A549 (cell line): ENCODE results near the gene ZYG11B. TPM values are rescaled to one million over a fixed set of nuclear protein-coding genes. Genes with fewer than 3 reads are reported as not detected.
A peak's percentile ranks its signal among the peaks of the same experiment; 100 is the strongest.
"Not testable (repeated sequence)": the region's sequence is repeated elsewhere in the genome, so short reads cannot be mapped to it uniquely, and the experiment has no call there.

Experiments
- ATAC-seq, 2 experiments: fragments of 200-7000 bp in 1 of 2; fragments of >200 bp in 1 of 2; cut with Nextera tagmentation in 1 of 2; cut with Tn5 transposase in 1 of 2; 3 replicates each; pipeline versions ENCODE4 v1.8.0 to v1.9.1; 2018 to 2020; ENCODE audit warnings: mild to moderate bottlenecking in 1 of 2, moderate library complexity in 1 of 2
- CTCF ChIA-PET: fragments of 300-600 bp; sonication (Branson Sonifier 250); formaldehyde crosslinking; extraction: SDS; loops from one replicate; lab custom pipeline; 2021; ENCODE audit warnings: antibody characterized with exemption, inconsistent platforms; lab: Yijun Ruan, JAX
- POLR2A ChIA-PET: fragments of 350-600 bp; formaldehyde crosslinking; extraction: SDS; loops from one replicate; lab custom pipeline; 2021; ENCODE audit warnings: antibody characterized with exemption, inconsistent platforms; lab: Yijun Ruan, JAX
- DNase-seq, 2 experiments: peaks; one replicate each; pipeline versions ENCODE4 v3.0.0 to v3.0.0-alpha.2; 2011 to 2016; ENCODE audit warnings: low read depth in 1 of 2, low spot score in 1 of 2
- FAIRE-seq: peaks from 2 replicates; lab custom pipeline; 2011; peaks lifted over from hg19 to GRCh38; lab: Jason Lieb, UNC
- H3K27ac ChIP-seq, 2 experiments: fragments of >200 bp; sonication (Bioruptor Twin); formaldehyde crosslinking; 3 replicates each; pipeline ENCODE4 v1.5.1; 2016 to 2017
- H3K4me1 ChIP-seq: fragments of >200 bp; sonication (Bioruptor Twin); formaldehyde crosslinking; 3 replicates; pipeline ENCODE4 v1.6.1; 2016
- H3K4me2 ChIP-seq: fragments of >200 bp; sonication (Bioruptor Twin); formaldehyde crosslinking; 3 replicates; pipeline ENCODE4 v1.6.1; 2016
- H3K4me3 ChIP-seq: fragments of >200 bp; sonication (Bioruptor Twin); formaldehyde crosslinking; 3 replicates; pipeline ENCODE4 v1.5.1; 2016
- H3K9me3 ChIP-seq: fragments of >200 bp; sonication (Bioruptor Twin); formaldehyde crosslinking; 3 replicates; pipeline ENCODE4 v1.6.1; 2016
- BCL3 ChIP-seq: fragments of >200 bp; sonication (Bioruptor Twin); formaldehyde crosslinking; IDR thresholded peaks from 3 replicates; pipeline ENCODE4 v1.6.1; 2016
- CHD4 ChIP-seq: fragments of 200-600 bp; sonication (generic); IDR thresholded peaks from 2 replicates; pipeline ENCODE4 v1.6.1; 2016; ENCODE audit warnings: antibody characterized with exemption, mild to moderate bottlenecking, borderline replicate concordance
- EHF ChIP-seq: fragments of 250-450 bp; sonication (Bioruptor Pico); IDR thresholded peaks from 2 replicates; pipeline ENCODE4 v1.5.0; 2020; ENCODE audit warnings: mild to moderate bottlenecking
- EHMT2 ChIP-seq: fragments of 200-600 bp; sonication (generic); IDR thresholded peaks from 2 replicates; pipeline ENCODE4 v1.6.1; 2016; ENCODE audit warnings: antibody characterized with exemption, low read depth, mild to moderate bottlenecking, moderate library complexity
- ESRRA ChIP-seq: fragments of 150-350 bp; IDR thresholded peaks from 2 replicates; pipeline ENCODE4 v1.6.1; 2014; ENCODE audit warnings: mild to moderate bottlenecking, low read length, borderline replicate concordance
- FOSL2 ChIP-seq, 2 experiments: fragments of 450-650 bp in 1 of 2; fragments of >200 bp in 1 of 2; sonication (Bioruptor Twin) in 1 of 2; formaldehyde crosslinking; IDR thresholded peaks; 2 replicates each; pipeline versions ENCODE4 v1.5.0 to v1.6.1; 2016 to 2020; ENCODE audit warnings: mild to moderate bottlenecking in 1 of 2, moderate library complexity in 1 of 2
- FOXS1 ChIP-seq: fragments of 250-450 bp; sonication (Bioruptor Pico); IDR thresholded peaks from 2 replicates; pipeline ENCODE4 v1.5.0; 2020; ENCODE audit warnings: mild to moderate bottlenecking, moderate library complexity
- GATA3 ChIP-seq: IDR thresholded peaks from 2 replicates; pipeline ENCODE4 v1.6.1; 2012; ENCODE audit warnings: borderline replicate concordance
- HOXA7 ChIP-seq: fragments of 250-450 bp; sonication (Bioruptor Pico); IDR thresholded peaks from 2 replicates; pipeline ENCODE4 v1.5.0; 2020; ENCODE audit warnings: mild to moderate bottlenecking, moderate library complexity
- HOXB13 ChIP-seq: fragments of 250-450 bp; sonication (Bioruptor Pico); IDR thresholded peaks from 2 replicates; pipeline ENCODE4 v1.5.0; 2020; ENCODE audit warnings: low read depth, mild to moderate bottlenecking, moderate library complexity
- JUN ChIP-seq, 2 experiments: fragments of >200 bp; sonication (Bioruptor Twin); formaldehyde crosslinking; IDR thresholded peaks; 2 replicates in 1 of 2; 3 replicates in 1 of 2; pipeline ENCODE4 v1.6.1; 2016 to 2017
- MAX ChIP-seq: IDR thresholded peaks from 2 replicates; pipeline ENCODE4 v1.6.1; 2012
- MYC ChIP-seq: IDR thresholded peaks from 2 replicates; pipeline ENCODE4 v1.6.1; 2012; ENCODE audit warnings: mild to moderate bottlenecking, inconsistent platforms, low read length, improper control_type of control experiment, borderline replicate concordance
- NPAS2 ChIP-seq: fragments of 250-450 bp; sonication (Bioruptor Pico); IDR thresholded peaks from 2 replicates; pipeline ENCODE4 v1.8.0; 2022; ENCODE audit warnings: mild to moderate bottlenecking, moderate library complexity, borderline replicate concordance
- NR3C1 ChIP-seq: fragments of >200 bp; sonication (Bioruptor Twin); formaldehyde crosslinking; IDR thresholded peaks from 3 replicates; pipeline ENCODE4 v1.6.1; 2017
- PBX3 ChIP-seq: IDR thresholded peaks from 2 replicates; pipeline ENCODE4 v1.6.1; 2012
- POLR2A ChIP-seq: IDR thresholded peaks from 2 replicates; pipeline ENCODE4 v1.6.1; 2012; ENCODE audit warnings: mild to moderate bottlenecking, low read length
- POLR2AphosphoS2 ChIP-seq: conservative IDR thresholded peaks from 2 replicates; pipeline ENCODE4 v1.6.1; 2012; ENCODE audit warnings: low read length, improper control_type of control experiment, inconsistent platforms
- REST ChIP-seq: fragments of 200-600 bp; sonication (generic); IDR thresholded peaks from 2 replicates; pipeline ENCODE4 v1.6.1; 2016; ENCODE audit warnings: antibody characterized with exemption, mild to moderate bottlenecking, moderate library complexity
- RNF2 ChIP-seq: fragments of 200-600 bp; sonication (generic); IDR thresholded peaks from 2 replicates; pipeline ENCODE4 v1.6.1; 2016; ENCODE audit warnings: low read depth, mild to moderate bottlenecking, antibody characterized with exemption, moderate library complexity, borderline replicate concordance
- SREBF2 ChIP-seq: fragments of 450-650 bp; IDR thresholded peaks from 2 replicates; pipeline ENCODE4 v1.6.1; 2014; ENCODE audit warnings: mild to moderate bottlenecking, moderate library complexity
- TFCP2L1 ChIP-seq: fragments of 250-450 bp; sonication (Bioruptor Pico); IDR thresholded peaks from 2 replicates; pipeline ENCODE4 v1.5.0; 2021; ENCODE audit warnings: mild to moderate bottlenecking
- TP53 ChIP-seq: fragments of 250-450 bp; sonication (Bioruptor Pico); IDR thresholded peaks from 2 replicates; pipeline ENCODE4 v1.5.0; 2021; ENCODE audit warnings: mild to moderate bottlenecking, moderate library complexity
- ZFP36 ChIP-seq: fragments of 450-650 bp; IDR thresholded peaks from 2 replicates; pipeline ENCODE4 v1.6.1; 2014; ENCODE audit warnings: borderline replicate concordance; ENCODE audit not compliant: partially characterized antibody
- ZSCAN20 ChIP-seq: fragments of 250-450 bp; sonication (Bioruptor Pico); IDR thresholded peaks from 2 replicates; pipeline ENCODE4 v1.8.0; 2022; ENCODE audit warnings: mild to moderate bottlenecking, moderate library complexity
- WGBS: methylation state at CpG from one replicate; pipeline ENCODE4 v1.1.6; 2017; ENCODE audit errors: missing lambda C conversion rate; 5-methylcytosine and 5-hydroxymethylcytosine counted together
- polyA plus RNA-seq, 4 experiments: library from polyadenylated mRNA; depleted of rRNA in 3 of 4; stranded (reverse); fragments of >200 nt; fragmentation: RNase III in 1 of 4; extraction: RNeasy Plus Mini Kit Qiagen cat#74134 plus additional on column Dnase treatment in 1 of 4; gene quantifications; 2 replicates in 3 of 4; 3 replicates in 1 of 4; pipeline ENCODE4 v1.2.3, GENCODE V29; 2011 to 2017

The ZYG11B gene
- polyA plus RNA-seq, 2 of the 4 experiments (the other 2 are of a cell fraction): 5.8 to 14.1 TPM

GRCh38 chr1:52834798-52835197 is 108.5 kb downstream of the ZYG11B start:
- no peak for TF ChIP-seq JUN (IDR thresholded peaks at IDR 0.05)
- no peak for TF ChIP-seq CHD4
- TF ChIP-seq BCL3: no peak
- no peak for TF ChIP-seq EHF (CRISPR knock-in tag)
- no peak for TF ChIP-seq MAX
- no peak for TF ChIP-seq POLR2A
- no peak for TF ChIP-seq TFCP2L1 (CRISPR knock-in tag)
- TF ChIP-seq HOXB13 (CRISPR knock-in tag): no peak
- no peak for TF ChIP-seq NPAS2 (CRISPR knock-in tag)
- no peak for TF ChIP-seq TP53 (CRISPR knock-in tag)
- TF ChIP-seq EHMT2: no peak
- TF ChIP-seq REST: no peak
- TF ChIP-seq ZSCAN20 (CRISPR knock-in tag): no peak
- no peak for TF ChIP-seq MYC
- no peak for TF ChIP-seq NR3C1
- no peak for TF ChIP-seq HOXA7 (CRISPR knock-in tag)
- no peak for TF ChIP-seq POLR2AphosphoS2
- H3K4me1 ChIP-seq: no peaks in the 10 kb centered on the region
- WGBS: 91% methylated on average over 3 of the region's 3 CpGs
- H3K9me3 ChIP-seq: no peaks in the 10 kb centered on the region
- no peak for DNase-seq
- ChIA-PET POLR2A (no interaction called here), CTCF (no interaction called here)
- H3K4me3 ChIP-seq: no peak overlapping the region
- ATAC-seq: no peak
- H3K27ac ChIP-seq: 0 out of 6 replicates have a peak overlapping the region, but pooled peaks of 1 of the 2 experiments have one; percentile 16
- FAIRE-seq: no peak
- no peak overlapping the region for H3K4me2 ChIP-seq

DNA sequence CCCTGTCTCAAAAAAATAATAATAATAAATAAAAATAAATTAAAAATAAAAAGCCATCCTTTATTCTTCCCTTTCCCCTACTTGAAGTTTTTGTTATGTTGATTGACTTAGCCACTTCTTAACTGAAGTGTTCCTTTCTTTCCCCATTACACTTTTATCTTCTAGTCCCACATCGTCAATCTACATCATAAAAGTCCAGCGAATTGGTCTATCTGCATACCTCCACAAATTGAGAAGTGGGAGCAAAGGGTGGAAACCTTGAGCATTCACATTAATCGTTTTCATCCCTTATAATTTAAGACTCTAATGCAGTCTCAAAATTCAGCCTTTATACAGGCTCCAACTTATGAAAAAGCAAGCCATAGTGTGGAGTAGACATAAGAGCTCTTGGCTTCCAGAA is 109.8 kb downstream of the ZYG11B start:
- WGBS: 68% methylated on average over 3 of the region's 3 CpGs
- no peak for DNase-seq
- no peak overlapping the region for H3K4me3 ChIP-seq
- ChIA-PET POLR2A (no interaction called here), CTCF (no interaction called here)
- H3K27ac ChIP-seq: no peak overlapping the region
- TF ChIP-seq RNF2: no peak
- no peak for TF ChIP-seq ESRRA
- no peak for TF ChIP-seq FOXS1
- TF ChIP-seq REST: no peak
- TF ChIP-seq EHMT2: no peak
- no peak for TF ChIP-seq SREBF2
- no peak for TF ChIP-seq FOSL2 (IDR thresholded peaks at IDR 0.05)
- no peak for TF ChIP-seq FOSL2 (CRISPR knock-in tag; IDR thresholded peaks at IDR 0.05)
- TF ChIP-seq PBX3: no peak
- TF ChIP-seq ZFP36: no peak
- no peak for TF ChIP-seq GATA3
- no peak for TF ChIP-seq CHD4
- no peak for TF ChIP-seq POLR2AphosphoS2
- TF ChIP-seq HOXA7 (CRISPR knock-in tag): no peak
- TF ChIP-seq, all 56 proteins: peak for 0
- ATAC-seq (no peak), FAIRE-seq (no peak)
- no peaks in the 10 kb centered on the region for H3K9me3 ChIP-seq
- H3K4me2 ChIP-seq: no peak overlapping the region
- no peaks in the 10 kb centered on the region for H3K4me1 ChIP-seq

- ATAC-seq, H3K9me3 ChIP-seq, DNase-seq, H3K4me3 ChIP-seq, POLR2A ChIA-PET, FAIRE-seq, H3K4me2 ChIP-seq, H3K4me1 ChIP-seq, H3K27ac ChIP-seq: not testable (repeated sequence)
- WGBS: 88% methylated on average over 10 of the region's 10 CpGs
- CTCF ChIA-PET: interaction anchor here (0.7 kb wide), 1 partner anchor 139 kb away, joined by 3 read pairs; no protein-coding TSS in a partner anchor
Observed at GRCh38 chr1:52839175-52839574, 112.9 kb downstream of the ZYG11B start.
